SKM-1 treated with dmso at 0.1 percent for 144 hours (cell line): ENCODE data around the gene RAB40B.

ENCODE experiments used
- DNase-seq: peaks from one replicate; lab custom pipeline; 2025; ENCODE audit not compliant: unreplicated experiment; lab: John Stamatoyannopoulos, UW

Gene RAB40B

DNA sequence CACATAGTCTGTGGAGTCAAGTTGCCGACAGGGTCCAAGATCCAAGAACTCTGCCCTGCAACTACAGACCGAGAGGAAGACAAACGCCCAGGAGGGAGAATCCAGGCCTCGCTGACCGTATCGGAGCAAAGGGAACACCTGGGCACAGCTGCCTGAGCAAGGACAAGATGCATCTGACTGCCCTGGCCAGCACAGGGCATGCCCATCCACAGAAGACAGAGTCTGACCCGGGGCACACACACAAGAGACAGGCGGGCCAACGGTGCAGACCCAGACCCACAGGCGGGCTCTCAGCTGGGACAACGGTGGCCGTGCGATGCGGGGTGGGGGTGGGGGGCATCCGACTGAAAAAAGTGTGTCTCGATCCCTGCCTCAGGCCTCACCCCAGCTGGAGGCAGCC is 6.2 kb downstream of the RAB40B start:
- no peak for DNase-seq

DNA sequence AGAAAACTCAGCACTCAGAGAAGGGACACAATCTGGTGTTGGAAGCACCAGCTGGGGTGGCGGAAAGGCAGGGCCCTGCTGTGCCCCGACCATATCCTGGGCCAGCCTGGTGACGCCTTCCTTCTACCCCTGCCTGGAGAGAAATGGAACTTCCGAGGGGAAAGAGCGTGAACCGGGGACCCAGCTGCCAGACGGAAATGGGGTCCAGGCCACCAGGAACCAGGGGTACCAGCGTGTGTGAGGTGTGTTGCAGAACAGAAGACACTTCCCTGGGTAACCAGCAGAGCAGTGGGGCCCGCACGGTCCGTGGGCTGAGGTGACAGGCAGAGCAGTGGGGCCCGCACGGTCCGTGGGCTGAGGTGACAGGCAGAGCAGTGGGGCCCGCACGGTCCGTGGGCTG is 6.8 kb downstream of the RAB40B start:
- no peak for DNase-seq

DNA sequence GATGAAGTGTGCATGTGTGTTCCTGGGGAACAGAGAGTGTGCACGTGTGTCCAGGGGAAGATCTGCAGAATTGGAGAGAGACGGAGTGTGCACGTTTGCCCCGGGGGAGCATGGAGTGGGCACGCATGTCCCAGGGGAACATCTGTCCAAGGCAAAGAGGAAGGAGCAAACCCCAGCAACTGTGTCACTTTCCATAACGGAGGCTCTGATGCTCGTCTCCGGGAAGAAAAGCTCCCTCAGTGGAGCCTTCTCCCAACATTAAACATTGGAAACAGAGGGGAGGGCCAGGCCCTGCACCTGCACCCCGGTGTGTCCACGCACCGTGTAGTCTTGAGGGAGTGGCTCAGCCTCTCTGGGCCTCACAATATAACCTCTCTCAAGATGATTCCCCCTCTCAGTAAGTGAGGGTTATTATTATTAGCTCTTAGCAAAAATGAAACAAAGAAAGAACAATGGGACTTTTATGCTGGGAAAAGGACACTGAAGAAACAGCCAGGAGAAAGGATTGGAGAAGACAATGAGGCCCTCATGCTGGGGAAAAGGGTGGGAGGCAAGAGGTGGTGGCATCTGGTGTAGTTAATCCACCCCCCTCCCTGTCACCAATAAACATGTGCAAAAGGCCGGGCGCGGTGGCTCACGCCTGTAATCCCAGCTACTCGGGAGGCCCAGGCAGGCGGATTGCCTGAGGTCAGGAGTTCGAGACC is 7.6 kb downstream of the RAB40B start:
- DNase-seq, result no peak

DNA sequence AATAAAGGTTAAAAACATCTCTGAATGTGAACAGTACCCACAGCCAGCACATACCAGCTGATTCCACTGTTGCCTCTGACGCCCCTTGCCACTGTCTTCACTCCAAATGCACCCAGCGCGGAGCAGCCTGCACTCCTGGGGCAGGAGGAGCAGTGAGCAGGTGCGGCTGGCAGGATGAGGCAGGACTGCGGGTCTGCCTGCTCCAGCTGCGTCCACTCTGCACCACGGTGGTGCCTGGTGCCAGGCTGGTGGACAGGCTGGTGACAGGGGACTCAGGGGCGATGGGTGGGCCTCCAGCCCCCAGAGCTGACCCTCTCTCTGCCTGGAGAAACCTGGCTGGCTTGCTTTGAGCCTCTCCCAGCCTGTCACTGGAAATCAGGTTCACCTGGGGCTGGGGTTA is 9.4 kb downstream of the RAB40B start:
- DNase-seq, result no peak

DNA sequence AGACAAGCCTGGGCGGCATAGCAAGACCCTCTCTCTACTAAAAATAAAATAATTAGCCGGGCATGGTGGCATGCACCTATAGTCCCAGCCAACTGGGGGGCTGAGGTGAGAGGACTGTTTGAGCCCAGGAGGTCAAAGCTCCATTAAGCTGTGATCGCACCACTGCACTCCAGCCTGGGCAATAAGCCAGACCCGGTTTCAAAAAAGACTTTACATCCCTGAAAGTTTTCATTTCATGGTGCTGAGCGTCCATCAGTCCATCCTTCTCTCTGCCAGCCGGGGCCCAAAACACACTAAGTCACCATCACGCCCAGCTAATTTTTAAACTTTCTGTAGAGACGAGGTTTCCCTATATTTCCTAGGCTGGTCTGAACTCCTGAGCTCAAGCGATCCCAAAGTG is 10.6 kb downstream of the RAB40B start:
- DNase-seq, result no peak

DNA sequence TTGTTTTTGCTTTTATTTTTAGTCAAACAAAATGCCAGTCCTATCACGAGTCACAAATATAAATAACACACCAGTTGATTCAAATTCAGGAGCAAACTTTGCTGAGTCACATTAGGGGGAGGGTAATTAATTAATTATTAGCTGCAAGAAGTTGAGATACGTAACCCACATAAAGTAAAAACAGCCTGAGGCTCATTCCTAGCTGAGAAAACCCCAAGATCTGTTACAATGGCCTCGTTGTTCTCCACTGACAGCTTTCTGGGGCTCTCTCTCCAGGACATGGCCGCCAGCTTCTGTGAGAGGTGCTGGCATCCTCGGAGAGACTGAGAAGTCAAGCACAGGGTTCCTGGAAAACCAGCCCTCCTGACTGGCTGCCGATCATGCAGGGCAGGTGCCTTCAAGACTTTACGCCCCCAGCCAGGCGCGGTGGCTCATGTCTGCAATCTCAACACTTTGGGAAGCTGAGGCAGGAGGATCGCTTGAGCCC is 11.1 kb downstream of the RAB40B start:
- no peak for DNase-seq

DNA sequence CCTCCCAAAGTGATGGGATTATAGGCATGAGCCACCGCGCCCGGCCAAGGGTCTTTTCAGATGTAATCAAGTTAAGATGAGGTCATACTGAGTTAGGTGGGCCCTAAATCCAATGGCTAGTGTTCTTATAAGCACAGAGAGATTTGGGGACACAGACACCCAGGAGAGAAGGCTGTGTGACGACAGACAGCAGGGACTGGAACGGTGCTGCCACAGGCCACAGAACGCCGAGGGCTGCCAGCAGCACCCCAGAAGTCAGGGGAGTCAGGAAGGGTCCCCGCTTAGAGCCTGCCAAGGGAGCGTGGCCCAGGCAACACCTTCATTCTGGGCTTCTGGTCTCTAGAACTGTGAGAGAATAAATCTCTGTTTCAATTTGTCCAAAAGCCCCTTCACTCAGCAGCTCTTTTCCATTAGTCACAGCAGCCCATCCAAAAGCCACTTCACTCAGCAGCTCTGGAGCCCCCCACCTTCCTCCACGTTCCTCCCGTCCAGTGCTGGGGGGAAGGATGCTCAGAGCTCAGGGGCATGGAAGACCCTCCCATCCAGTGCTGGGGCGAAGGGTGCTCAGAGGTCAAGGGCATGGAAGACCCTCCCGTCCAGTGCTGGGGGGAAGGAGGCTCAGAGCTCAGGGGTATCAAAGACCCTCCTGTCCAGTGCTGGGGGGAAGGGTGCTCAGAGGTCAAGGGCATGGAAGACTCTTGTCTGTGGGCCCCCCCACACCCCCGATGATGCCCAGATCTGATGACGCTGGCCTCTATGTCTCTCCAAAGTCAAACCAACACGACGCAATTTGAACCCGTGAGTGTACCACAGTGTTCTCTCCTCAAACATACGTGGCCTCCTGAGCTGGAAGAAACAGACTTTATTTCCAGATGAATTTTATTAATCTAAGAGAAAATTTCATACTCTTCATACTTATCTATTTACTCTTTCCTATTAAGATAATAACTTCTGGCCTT is 11.9 kb downstream of the RAB40B start:
- DNase-seq, result no peak

DNA sequence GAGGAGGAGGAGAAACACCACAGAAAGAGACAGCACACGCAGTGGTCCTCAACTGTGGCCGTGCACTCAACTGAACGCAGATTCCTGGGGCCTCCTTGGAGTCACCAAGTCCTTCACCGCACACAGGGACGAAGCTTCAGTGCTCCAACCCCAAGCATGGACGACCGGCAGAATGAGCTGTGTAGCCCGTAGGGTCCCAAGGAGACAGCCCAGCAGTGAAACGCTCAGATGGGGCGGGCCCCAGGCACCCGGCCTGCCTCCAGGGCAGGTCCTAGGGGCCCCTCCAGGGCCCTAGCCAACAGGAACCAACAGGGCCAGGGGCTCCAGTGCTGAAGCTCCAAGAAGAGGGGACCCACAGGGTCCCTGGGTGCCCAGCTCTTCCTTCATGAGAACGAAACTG is 13.2 kb downstream of the RAB40B start:
- no peak for DNase-seq

DNA sequence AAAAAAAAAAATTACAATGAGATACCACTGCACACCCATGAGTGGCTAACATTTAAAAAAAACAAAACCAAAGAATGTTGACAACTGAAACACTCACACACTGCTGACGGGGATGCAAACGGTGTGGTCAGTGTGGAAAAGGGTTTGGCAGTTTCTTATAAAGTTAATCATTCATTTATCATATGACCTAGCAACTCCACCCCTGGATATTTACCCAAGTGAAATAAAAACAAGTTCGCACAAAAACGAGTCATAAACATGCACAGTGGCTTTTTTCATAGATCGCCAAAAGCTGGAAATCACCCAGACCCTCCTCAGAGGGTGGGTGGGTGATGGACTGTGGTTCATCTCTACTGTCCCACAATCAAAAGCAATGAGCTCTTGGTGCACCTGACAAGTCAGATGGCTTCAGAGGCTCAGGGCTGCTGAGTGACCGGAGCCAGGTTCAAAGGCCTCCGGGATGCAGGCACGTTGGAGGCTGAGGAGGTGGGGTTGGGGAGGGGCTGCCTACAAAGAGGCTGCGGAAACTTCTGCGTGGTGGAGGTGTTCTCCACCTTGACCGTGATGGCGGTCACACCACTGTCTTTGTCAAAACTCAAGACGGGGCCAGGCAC is 14.2 kb downstream of the RAB40B start:
- DNase-seq, result no peak

DNA sequence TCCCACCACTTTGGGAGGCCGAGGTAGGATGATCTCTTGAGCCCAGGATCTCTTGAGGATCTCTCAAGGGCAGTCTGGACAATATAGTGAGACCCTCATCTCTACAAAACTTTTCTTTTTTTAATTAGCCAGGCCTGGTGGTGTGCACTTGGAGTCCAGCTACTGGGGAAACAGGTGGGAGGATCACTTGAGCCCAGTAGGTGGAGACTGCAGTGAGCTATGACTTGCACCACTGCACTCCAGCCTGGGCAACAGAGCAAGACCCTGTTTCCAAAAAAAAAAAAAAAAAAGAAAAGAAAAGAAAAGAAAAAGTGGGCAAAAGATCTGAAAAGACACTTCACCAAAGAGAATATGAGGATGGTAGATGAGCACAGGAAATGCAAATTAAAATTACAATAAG is 15.0 kb downstream of the RAB40B start:
- DNase-seq, result no peak

DNA sequence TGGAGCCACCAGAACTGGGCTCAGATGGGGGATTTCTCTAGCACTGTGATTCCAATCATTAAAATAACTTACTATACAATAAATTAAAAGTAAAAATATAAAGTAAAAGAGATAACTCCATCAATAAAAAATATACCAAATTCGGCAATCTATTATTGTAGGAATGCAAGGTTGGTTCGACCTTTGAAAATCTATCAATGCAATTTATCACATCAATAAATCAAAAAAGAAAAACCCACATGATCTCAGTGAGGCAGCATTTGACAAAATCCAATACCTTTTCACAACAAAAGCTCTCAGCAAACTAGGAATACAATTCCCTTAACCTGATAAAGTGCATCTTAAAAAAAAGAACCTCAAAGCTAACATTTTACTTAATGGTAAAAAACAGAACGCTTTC is 17.0 kb downstream of the RAB40B start:
- DNase-seq, result no peak

DNA sequence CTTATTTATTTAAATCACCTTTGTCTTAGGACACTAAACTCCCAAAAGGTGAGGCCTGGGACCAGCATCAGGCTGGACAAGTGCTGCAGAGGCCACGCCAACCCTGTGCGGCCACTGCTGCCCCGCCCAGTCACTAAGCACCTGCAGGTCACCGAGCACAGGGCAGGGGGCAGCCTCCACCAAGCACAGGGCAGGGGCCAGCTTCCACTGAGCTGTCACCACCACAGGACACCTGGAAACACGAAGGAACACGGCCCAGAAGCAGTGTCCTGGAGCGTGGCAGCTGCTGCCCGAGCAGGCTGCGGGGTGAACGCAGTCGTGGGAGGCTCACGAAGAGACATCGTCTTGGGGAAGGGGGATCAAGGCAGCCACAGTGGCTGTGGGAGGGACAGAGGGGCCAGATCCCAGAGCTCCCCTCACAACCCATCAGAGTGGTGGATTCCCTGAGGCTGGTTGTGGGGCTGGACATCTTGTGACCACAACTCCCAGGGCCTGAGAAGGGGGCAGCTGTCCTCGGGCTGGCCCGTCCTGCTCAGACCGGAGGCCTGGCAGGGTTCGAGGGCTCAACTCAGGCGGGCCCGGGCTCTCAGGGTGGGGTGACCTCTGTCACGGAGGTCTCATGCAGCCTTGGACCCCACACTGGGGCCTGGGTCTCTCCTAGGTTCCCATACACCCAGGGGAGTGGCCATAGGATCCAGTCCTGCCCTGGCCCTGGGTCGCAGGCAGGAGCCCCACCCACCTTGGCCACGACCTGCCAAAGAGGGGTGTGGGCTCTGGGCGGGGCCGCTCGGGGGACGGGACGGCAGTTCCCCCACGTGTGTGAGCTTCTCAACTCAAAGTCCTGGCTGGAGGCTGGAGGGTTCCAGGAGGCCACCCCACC is 18.7 kb downstream of the RAB40B start:
- no peak for DNase-seq

DNA sequence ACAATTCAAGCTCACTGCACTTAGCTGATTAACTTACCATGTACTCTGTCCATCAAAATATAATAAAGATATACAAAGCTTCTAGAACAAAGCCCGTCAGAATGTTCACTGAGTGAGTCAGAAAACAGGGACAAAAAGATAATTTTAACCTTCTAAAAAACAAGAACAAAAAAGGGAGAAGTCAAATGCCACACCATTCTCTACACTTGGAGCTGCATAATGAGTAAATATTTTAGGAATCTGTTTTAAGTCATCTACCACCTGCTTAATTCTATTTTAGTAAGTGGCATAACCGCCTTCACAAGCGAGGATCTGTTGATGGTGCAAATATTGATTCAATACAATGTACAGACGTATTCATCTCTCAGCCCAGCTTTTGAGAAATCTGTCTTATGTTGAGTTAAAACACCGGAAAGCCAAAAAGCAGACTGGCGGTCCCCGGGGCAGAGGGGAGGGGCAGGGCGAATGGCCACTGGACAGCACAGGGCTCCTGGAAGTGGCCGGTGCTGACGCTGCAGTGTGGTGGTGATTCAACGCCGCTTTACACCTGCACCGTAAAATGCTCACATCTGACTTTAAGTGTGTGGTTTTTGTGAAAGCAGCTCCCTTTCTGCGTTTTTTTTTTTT is 20.1 kb downstream of the RAB40B start:
- DNase-seq, result no peak

DNA sequence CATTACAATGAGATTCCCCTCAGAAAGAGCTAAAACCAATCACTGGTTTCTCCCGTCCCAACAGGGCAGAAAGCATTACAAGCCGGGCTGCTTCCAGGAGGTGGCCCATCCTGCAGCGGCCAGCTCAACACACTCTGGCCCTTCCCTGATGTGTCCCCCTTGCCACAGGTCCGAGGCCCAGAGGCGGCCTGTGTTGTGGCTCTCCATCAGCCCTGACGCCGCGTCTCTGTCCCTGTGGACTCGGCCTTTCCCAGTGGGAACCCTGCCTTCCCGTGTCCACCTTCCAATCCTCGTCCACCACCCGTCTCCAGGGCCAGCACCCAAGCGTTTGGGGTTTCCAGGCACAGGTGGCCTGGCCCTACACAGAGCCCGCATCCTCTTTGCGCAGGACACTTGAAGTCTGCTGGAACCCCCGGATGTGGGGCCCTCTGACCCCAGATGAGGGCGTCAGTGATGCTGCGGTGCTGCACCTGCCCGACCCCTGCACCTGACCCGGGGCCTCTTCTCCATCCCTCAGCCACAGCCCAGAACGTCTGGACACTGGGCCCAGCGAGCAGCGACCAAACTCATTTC is 21.1 kb downstream of the RAB40B start:
- DNase-seq, result no peak

DNA sequence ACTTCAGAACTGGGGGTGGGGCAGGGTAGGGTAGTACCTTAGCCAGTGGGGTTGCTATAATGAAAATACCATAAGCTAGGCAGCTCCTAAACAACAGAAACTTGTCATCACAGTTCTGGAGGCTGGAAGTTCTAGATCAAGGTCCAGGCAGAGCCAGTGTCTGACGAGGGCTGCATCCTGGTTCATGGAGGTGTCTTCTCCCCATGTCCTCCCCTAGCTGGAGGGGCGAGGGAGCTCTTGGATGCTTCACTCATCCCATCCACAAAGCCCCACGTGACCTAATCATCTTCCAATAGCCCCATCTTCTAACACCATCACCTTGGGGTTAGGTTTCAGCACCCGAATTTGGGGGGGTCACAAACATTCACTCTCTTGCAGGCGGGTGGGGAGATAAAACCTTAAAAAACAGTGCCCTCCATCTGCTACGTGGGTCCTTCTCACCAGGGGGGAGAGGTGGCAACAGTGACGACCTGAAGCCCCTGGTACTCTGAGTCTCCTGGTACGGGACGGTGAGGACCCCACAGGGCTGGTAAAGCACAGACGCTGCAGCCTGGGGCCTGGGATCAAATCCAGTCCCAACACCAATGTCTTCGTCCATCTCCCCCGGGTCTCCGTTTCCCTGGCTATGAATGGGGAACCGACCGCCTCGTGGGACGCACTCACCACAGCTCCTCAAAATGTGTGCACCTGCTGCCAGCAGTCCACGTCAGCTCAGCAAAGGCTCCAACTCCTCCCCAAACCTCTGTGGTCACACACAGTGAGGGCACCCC is 22.8 kb downstream of the RAB40B start:
- no peak for DNase-seq

DNA sequence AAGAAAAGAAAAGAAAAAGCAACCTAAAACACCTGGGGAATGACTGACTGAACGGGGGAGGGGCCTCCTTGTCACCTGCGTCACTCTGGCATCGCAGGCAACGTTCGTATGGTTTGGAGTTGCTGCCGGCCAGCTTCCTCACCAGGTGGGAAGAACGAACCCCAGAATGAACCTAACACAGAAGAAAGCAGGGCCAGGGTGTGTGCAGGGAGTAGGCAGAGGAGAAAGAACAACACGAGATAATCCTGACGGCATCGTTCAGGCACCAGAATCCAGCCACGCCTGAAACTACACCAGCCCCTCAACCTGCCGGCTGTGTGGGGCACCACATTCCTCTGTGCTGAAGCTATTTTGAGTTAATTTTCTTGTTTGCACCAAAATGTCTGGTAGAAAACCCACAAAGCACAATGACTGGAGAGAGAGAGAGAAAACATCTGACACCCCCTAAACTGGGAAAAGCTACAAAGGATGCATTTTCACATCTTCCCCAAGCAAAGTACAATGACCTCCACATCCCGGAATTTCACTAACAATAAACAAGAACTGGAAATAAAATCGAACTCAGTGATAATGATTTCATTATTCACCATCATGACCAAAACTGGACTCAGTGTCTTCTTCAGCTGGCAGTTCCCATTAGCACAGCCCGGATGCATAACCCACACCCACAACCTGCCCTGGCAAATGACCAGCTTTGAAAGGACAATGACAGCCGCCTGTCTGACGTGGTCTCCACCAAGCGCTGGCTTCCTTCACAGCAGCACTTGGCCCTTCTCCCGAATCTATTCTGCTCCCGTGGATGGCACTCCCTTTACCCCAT is 23.6 kb downstream of the RAB40B start:
- no peak for DNase-seq

DNA sequence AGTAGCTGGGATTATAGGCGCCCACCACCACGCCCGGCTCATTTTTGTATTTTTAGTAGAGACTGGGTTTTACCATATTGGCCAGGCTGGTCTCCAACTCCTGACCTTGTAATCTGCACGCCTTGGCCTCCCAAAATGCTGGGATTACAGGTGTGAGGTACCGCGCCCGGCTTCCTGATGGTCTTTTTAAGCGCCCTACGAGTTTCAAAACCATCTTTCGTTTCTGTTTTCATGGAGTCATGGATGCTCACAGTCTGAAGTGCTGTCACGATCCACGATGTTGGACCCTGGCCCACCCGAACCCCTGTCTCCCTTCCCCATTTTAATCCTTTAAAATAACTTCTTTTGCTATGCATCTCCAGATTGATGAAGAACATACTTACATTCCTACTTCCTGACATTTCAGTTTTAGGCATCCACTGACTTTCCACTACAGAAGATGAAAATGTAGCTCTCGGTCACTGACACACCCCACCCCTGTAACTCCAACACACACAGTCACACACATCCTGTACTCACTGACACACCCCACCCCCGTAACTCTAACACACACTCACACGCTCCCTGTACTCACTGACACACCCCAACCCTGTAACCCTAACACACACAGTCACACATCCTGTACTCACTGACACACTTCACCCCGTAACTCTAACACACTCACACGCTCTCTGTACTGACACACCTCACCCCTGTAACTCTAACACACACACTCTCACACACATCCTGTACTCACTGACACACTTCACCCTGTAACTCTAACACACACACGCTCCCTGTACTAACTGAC is 27.6 kb downstream of the RAB40B start:
- DNase-seq, result no peak
